NCI-H1048 (cell line): ENCODE data around the gene DYTN.

Source experiments
- DNase-seq: peaks from one replicate; lab custom pipeline; 2025; lab: John Stamatoyannopoulos, UW

The DYTN gene

GRCh38 chr2:206614811-206615210 lies 103.4 kb downstream of the DYTN start:
- no peak for DNase-seq

DNA sequence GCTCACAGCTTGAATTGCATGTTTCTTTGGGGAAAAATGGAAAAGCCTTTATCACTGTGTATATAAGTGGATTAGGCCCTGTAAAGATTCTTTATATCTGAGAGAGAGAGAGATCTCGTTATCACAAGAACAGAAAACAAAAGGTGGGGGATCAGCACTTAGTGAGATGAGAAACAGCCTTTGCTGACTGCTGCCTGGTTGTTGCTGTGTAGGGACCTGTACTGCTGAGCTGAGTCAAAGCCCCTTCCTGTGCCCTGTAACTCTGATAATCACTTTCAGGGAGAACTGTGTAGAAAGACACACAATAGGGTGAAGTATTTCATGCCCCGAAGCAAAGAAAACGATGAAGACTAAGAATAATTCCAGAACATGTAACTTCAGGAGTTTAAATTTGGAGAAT lies 106.5 kb downstream of the DYTN start:
- no peak for DNase-seq

- DNase-seq = no peak
These were observed 107.0 kb downstream of the DYTN start for GRCh38 chr2:206611191-206611590.

GRCh38 chr2:206610451-206610850 lies 107.7 kb downstream of the DYTN start:
- no peak for DNase-seq

DNA sequence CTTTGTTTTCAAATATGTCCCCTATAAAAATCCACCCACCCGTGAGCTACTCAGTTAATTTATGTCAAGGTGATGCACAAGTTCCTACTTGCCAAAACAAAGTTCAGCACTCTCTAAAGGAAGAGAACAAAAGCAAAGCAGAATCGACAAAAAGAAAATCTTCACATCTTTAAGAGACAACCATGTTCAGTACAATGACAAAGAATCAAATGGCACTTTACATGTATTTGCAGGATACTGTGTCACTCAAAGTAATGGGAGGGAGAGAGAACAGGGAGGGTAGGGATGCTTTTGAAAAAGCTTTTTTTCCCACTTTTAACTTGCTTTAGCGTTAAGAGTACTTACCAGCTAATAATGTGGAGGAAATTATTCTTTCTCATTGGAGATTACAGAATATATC lies 115.0 kb downstream of the DYTN start:
- DNase-seq = no peak
